HepG2 (cell line): ENCODE measurements around the gene CISD3. TPM values are rescaled to one million over a fixed set of nuclear protein-coding genes. Genes with fewer than 3 reads are reported as not detected.

ENCODE experiments used
- KAT7 ChIP-seq: IDR thresholded peaks from 2 replicates; pipeline ENCODE4 v1.6.1; 2018; ENCODE audit warnings: borderline replicate concordance, missing compliant biosample characterization
- MXI1 ChIP-seq: IDR thresholded peaks from 3 replicates; pipeline ENCODE4 v1.6.1; 2012; ENCODE audit warnings: low read depth, low read length, inconsistent platforms, borderline replicate concordance
- NR2F2 ChIP-seq: IDR thresholded peaks from 2 replicates; pipeline ENCODE4 v1.6.1; 2012; ENCODE audit warnings: low read depth, inconsistent platforms, borderline replicate concordance
- NR2F6 ChIP-seq, 2 experiments: IDR thresholded peaks; 2 replicates each; pipeline ENCODE4 v1.6.1; 2016; ENCODE audit warnings: antibody characterized with exemption in 1 of 2, mild to moderate bottlenecking in 1 of 2
- NRL ChIP-seq: sonication (generic); formaldehyde crosslinking; IDR thresholded peaks from 2 replicates; pipeline ENCODE4 v1.5.0; 2020; ENCODE audit warnings: missing genetic modification reagents, mild to moderate bottlenecking, moderate library complexity, borderline replicate concordance
- PHF5A ChIP-seq: IDR thresholded peaks from one replicate; pipeline ENCODE4 v1.6.1; 2018; ENCODE audit warnings: low read depth, missing genetic modification reagents; ENCODE audit not compliant: unreplicated experiment
- POLR2A ChIP-seq, 2 experiments: IDR thresholded peaks; 2 replicates each; pipeline ENCODE4 v1.6.1; 2011; ENCODE audit warnings: low read depth in 2 of 2, low read length in 2 of 2, mild to moderate bottlenecking in 1 of 2, moderate library complexity in 1 of 2; ENCODE audit not compliant: insufficient read depth in 1 of 2
- PRDM15 ChIP-seq: sonication (generic); formaldehyde crosslinking; IDR thresholded peaks from 2 replicates; pipeline ENCODE4 v1.4.0; 2020; ENCODE audit warnings: missing genetic modification reagents
- RARG ChIP-seq: sonication (generic); formaldehyde crosslinking; IDR thresholded peaks from 2 replicates; pipeline ENCODE4 v1.4.0; 2020; ENCODE audit warnings: low read depth, mild to moderate bottlenecking, missing genetic modification reagents
- SIN3A ChIP-seq: IDR thresholded peaks from 2 replicates; pipeline ENCODE4 v1.6.1; 2011; ENCODE audit warnings: low read depth, mild to moderate bottlenecking, control low read depth, low read length, borderline replicate concordance
- SNRNP70 ChIP-seq: fragments of 200-400 bp; formaldehyde crosslinking; IDR thresholded peaks from 2 replicates; pipeline ENCODE4 v1.6.1; 2017; ENCODE audit warnings: mild to moderate bottlenecking, low read depth, low read length, moderate library complexity
- ZBTB37 ChIP-seq: sonication (generic); formaldehyde crosslinking; IDR thresholded peaks from 2 replicates; pipeline ENCODE4 v1.4.0; 2020; ENCODE audit warnings: mild to moderate bottlenecking, missing genetic modification reagents
- ZFYVE20 ChIP-seq: sonication (generic); formaldehyde crosslinking; IDR thresholded peaks from 2 replicates; pipeline ENCODE4 v1.8.0; 2023; ENCODE audit warnings: low read depth, mild to moderate bottlenecking, moderate library complexity, missing genetic modification reagents, borderline replicate concordance
- ZKSCAN8 ChIP-seq: IDR thresholded peaks from 2 replicates; pipeline ENCODE4 v1.6.1; 2016; ENCODE audit warnings: borderline replicate concordance, missing genetic modification reagents, missing compliant biosample characterization
- ZNF263 ChIP-seq: sonication (generic); formaldehyde crosslinking; IDR thresholded peaks from 2 replicates; pipeline ENCODE4 v1.4.0; 2020; ENCODE audit warnings: missing genetic modification reagents
- ZNF441 ChIP-seq: sonication (generic); formaldehyde crosslinking; IDR thresholded peaks from 2 replicates; pipeline ENCODE4 v1.7.0; 2021; ENCODE audit warnings: missing genetic modification reagents, borderline replicate concordance
- ZNF567 ChIP-seq: sonication (generic); formaldehyde crosslinking; IDR thresholded peaks from 2 replicates; pipeline ENCODE4 v1.8.1; 2023; ENCODE audit warnings: mild to moderate bottlenecking, missing genetic modification reagents, borderline replicate concordance
- ZNF607 ChIP-seq: sonication (generic); formaldehyde crosslinking; IDR thresholded peaks from 2 replicates; pipeline ENCODE4 v1.5.1; 2020; ENCODE audit warnings: missing genetic modification reagents, mild to moderate bottlenecking, borderline replicate concordance
- ZNF709 ChIP-seq: sonication (generic); formaldehyde crosslinking; IDR thresholded peaks from 2 replicates; pipeline ENCODE4 v1.5.0; 2020; ENCODE audit warnings: mild to moderate bottlenecking, missing genetic modification reagents
- ZNF747 ChIP-seq: sonication (generic); formaldehyde crosslinking; IDR thresholded peaks from 2 replicates; pipeline ENCODE4 v1.8.1; 2023; ENCODE audit warnings: missing genetic modification reagents, mild to moderate bottlenecking, borderline replicate concordance
- polyA plus RNA-seq, 8 experiments: library from polyadenylated mRNA; depleted of rRNA in 3 of 8; stranded (reverse) in 7 of 8; unstranded in 1 of 8; fragments of >200 nt; fragmentation: Illumina TruSeq in 4 of 8; extraction: Trizol in 4 of 8; gene quantifications; 2 replicates each; pipeline versions ENCODE4 v1.2.1 to v1.2.3, GENCODE V29; 2011 to 2016; ENCODE audit warnings: low read depth in 4 of 8, missing spikeins in 1 of 8, mixed read lengths in 1 of 8; ENCODE audit not compliant: insufficient read depth in 1 of 8
- total RNA-seq, 5 experiments: library from RNA; depleted of rRNA; stranded (reverse); fragments of >200 nt; fragmentation: Illumina TruSeq; extraction: Trizol; gene quantifications; 2 replicates each; pipeline ENCODE4 v1.2.3, GENCODE V29; 2016; ENCODE audit warnings: low read depth in 1 of 5

CISD3 gene
- total and polyA plus RNA-seq, 2 of the 13 experiments (the other 11 are each of a cell fraction or from before 2014, with no cell fraction given): 30.0 to 34.1 TPM

- peak; percentile 19; the same call in 1 of the 3 replicates for TF ChIP-seq MXI1
- no peak for TF ChIP-seq ZFYVE20 (CRISPR knock-in tag)
- 0 out of 2 replicates have a peak, but pooled peaks have one; percentile 30 for TF ChIP-seq NR2F2
- no peak for TF ChIP-seq PRDM15 (CRISPR knock-in tag)
- TF ChIP-seq ZKSCAN8 (CRISPR knock-in tag): 0 out of 2 replicates have a peak, but pooled peaks have one; percentile 17
- TF ChIP-seq ZNF263 (CRISPR knock-in tag): peak; percentile 72
- TF ChIP-seq ZNF747: peak; percentile 73; the same call in 1 of the 2 replicates
- peak; percentile 82 for TF ChIP-seq NR2F6 (IDR thresholded peaks at IDR 0.05)
- TF ChIP-seq NR2F6 (CRISPR knock-in tag; IDR thresholded peaks at IDR 0.05): peak; percentile 89
- TF ChIP-seq PHF5A (CRISPR knock-in tag): no peak
- TF ChIP-seq NRL (CRISPR knock-in tag): no peak
- TF ChIP-seq SNRNP70: no peak
- 0 out of 2 replicates have a peak, but pooled peaks have one; percentile 10 for TF ChIP-seq KAT7 (CRISPR knock-in tag)
- peak; percentile 22; the same call in 1 of the 2 replicates for TF ChIP-seq ZNF441
- peak; percentile 39; the same call in 1 of the 2 replicates for TF ChIP-seq ZNF607
- peak; percentile 63; the same call in 1 of the 2 replicates for TF ChIP-seq ZNF709
- no peak for TF ChIP-seq RARG (CRISPR knock-in tag)
- TF ChIP-seq POLR2A (IDR thresholded peaks at IDR 0.05; ENCODE audit: insufficient read depth in 1 of 2, low read depth in 2 of 2, low read length in 2 of 2): peak in 1 of 2 experiments; percentile 32; a peak in 2 of 4 replicates
- TF ChIP-seq SIN3A: no peak; the same call in 1 of the 2 replicates
- TF ChIP-seq ZNF567 (CRISPR knock-in tag): no peak
- TF ChIP-seq ZBTB37 (CRISPR knock-in tag): 0 out of 2 replicates have a peak, but pooled peaks have one; percentile 55
Observed at GRCh38 chr17:38705803-38706504, 24.2 kb upstream of the CISD3 start (continued).
